Mesothelial cell of epicardium (in vitro differentiated cells): Measurements from ENCODE around the gene MUSK. TPM values are rescaled to one million over a fixed set of nuclear protein-coding genes. Genes with fewer than 3 reads are reported as not detected.

Experiments used
- DNase-seq, 2 experiments: peaks; one replicate each; pipeline ENCODE4 v3.0.0; 2021; ENCODE audit warnings: low spot score in 2 of 2; ENCODE audit not compliant: unreplicated experiment in 2 of 2
- H3K27ac Mint-ChIP-seq: 2 replicates; pipeline ENCODE4 v1.8.0; 2021; ENCODE audit warnings: mixed read lengths
- H3K27me3 Mint-ChIP-seq: 2 replicates; pipeline ENCODE4 v1.8.0; 2021; ENCODE audit warnings: low read depth, mixed read lengths
- H3K36me3 Mint-ChIP-seq: 2 replicates; pipeline ENCODE4 v1.8.0; 2021; ENCODE audit warnings: mixed read lengths
- H3K4me1 Mint-ChIP-seq: 2 replicates; pipeline ENCODE4 v1.8.0; 2021; ENCODE audit warnings: mixed read lengths
- H3K4me3 Mint-ChIP-seq: 2 replicates; pipeline ENCODE4 v1.8.0; 2021; ENCODE audit warnings: mild to moderate bottlenecking, moderate library complexity, mixed read lengths
- H3K9me3 Mint-ChIP-seq: 2 replicates; pipeline ENCODE4 v1.8.0; 2021; ENCODE audit warnings: mixed read lengths
- total RNA-seq: library from RNA; stranded (reverse); gene quantifications from 3 replicates; pipeline ENCODE4 v1.2.1, GENCODE V29; 2021
- TF ChIP-seq, protein P1 (sequence below): fragments of 200-600 bp; sonication (generic); IDR thresholded peaks from one replicate; pipeline ENCODE4 v1.5.0; 2021; ENCODE audit warnings: antibody characterized with exemption; ENCODE audit not compliant: unreplicated experiment

The MUSK gene
- total RNA-seq, 1 donor from 2014 or later = 0.09 TPM

DNA sequence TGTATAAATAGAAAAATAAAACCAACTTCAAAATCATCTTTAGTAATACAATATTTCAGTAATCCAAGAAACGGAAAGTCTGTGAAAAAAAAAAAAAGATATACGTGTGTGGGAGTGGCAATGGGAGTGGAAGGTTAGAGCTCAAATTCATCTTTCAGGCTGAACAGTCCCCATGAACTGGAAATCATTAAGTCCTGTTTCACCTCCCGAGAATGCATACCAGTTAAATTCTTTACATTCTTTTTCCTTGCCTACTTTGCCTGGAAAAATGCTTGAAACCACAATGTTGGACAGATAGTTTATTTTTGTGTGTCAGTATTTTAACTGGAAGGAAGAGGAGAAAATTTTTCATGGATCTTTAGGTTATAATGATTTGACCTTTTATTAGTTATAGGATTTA, 166.8 kb downstream of the MUSK start:
- Mint-ChIP-seq H3K4me1 (peaks cover 14% of the 10 kb centered on the region), H3K4me3 (no peak overlapping the region), H3K9me3 (peaks cover 17% of the 10 kb centered on the region), H3K36me3 (no peaks in the 10 kb centered on the region), H3K27ac (peak overlapping the region; percentile 92), H3K27me3 (no peaks in the 10 kb centered on the region)
- TF ChIP-seq, protein P1, sequence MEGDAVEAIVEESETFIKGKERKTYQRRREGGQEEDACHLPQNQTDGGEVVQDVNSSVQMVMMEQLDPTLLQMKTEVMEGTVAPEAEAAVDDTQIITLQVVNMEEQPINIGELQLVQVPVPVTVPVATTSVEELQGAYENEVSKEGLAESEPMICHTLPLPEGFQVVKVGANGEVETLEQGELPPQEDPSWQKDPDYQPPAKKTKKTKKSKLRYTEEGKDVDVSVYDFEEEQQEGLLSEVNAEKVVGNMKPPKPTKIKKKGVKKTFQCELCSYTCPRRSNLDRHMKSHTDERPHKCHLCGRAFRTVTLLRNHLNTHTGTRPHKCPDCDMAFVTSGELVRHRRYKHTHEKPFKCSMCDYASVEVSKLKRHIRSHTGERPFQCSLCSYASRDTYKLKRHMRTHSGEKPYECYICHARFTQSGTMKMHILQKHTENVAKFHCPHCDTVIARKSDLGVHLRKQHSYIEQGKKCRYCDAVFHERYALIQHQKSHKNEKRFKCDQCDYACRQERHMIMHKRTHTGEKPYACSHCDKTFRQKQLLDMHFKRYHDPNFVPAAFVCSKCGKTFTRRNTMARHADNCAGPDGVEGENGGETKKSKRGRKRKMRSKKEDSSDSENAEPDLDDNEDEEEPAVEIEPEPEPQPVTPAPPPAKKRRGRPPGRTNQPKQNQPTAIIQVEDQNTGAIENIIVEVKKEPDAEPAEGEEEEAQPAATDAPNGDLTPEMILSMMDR = no peak
- no peak for DNase-seq

DNA sequence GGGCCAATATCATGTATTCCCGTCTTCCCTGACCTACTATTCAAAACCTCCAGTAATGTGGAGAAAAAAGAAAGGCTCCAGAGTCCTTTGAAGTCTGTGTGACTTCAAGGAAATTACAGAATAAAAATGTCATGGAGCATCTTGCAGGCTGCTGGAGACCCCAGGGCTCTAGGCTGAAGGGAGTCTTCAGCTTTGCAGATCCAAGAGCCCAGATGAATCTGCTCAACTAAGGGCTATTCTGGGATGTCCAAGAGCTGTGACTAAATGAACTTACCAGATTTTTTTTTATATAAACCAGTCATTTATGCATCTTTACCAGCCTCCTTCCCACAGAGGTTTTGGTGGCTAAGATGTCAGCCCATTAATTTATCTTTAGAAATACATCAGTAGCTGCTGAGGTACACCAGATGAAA, 167.3 kb downstream of the MUSK start:
- Mint-ChIP-seq H3K9me3 (peaks cover 19% of the 10 kb centered on the region), H3K27ac (peak overlapping the region; percentile 92), H3K36me3 (no peaks in the 10 kb centered on the region), H3K27me3 (no peaks in the 10 kb centered on the region), H3K4me1 (peaks cover 14% of the 10 kb centered on the region), H3K4me3 (no peak overlapping the region)
- TF ChIP-seq, protein P1 = no peak
- DNase-seq = no peak

DNA sequence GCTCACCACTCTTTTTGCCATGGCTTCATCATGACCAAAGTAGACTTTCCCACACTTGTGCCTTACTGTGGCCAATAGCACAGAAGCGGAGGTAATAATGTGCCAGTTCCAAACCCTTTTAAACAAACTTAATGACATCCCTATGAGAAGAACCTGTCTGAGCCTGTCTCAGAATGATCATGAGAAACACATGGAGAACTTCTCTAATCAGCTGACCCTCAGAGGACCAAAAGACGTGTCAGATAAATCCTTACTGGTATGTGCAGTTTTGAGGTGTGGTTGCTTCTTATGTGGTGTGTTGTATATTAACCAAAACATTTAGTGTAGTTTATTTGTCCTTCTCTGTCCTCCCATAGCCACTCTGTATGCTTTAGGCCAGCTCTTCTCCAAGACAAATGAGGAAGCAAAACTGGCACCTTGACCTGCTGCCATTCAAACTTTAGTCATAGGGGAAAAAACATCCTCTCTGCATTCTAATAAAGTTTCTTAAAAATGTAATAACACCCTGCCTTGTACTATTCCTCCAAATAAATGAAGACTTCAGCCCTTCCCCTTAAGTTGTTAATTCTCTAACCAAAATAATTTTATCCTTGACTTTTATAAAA, 168.9 kb downstream of the MUSK start:
- peaks cover 14% of the 10 kb centered on the region for H3K4me1 Mint-ChIP-seq
- H3K27me3 Mint-ChIP-seq = no peaks in the 10 kb centered on the region
- TF ChIP-seq, protein P1 = no peak
- peaks cover 19% of the 10 kb centered on the region for H3K9me3 Mint-ChIP-seq
- no peak for DNase-seq
- H3K4me3 Mint-ChIP-seq = no peak overlapping the region
- no peaks in the 10 kb centered on the region for H3K36me3 Mint-ChIP-seq
- no peak overlapping the region for H3K27ac Mint-ChIP-seq

DNA sequence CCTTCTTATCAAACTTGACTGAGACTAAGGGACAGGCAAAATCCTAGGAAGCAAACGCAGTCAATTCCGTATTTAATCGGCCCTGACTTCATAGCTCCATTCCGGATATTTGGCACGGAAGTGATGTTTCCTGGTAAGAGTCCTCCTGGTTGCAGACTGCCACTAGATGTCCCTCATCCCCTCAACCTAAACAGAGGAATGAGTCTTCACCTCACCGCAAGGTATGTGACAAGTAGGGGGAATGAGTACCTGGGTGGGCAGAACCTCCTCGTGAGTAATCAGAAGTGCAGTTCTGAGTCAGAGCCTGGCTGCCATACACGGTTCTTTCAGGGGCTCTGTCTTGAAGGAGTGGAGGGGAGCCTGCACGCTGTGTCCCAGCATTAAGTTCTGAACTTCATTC, 173.6 kb downstream of the MUSK start:
- TF ChIP-seq, protein P1 = no peak
- no peaks in the 10 kb centered on the region for H3K36me3 Mint-ChIP-seq
- H3K9me3 Mint-ChIP-seq = peaks cover 10% of the 10 kb centered on the region
- H3K4me3 Mint-ChIP-seq = no peak overlapping the region
- peaks cover 6% of the 10 kb centered on the region for H3K4me1 Mint-ChIP-seq
- DNase-seq = no peak
- H3K27me3 Mint-ChIP-seq = no peaks in the 10 kb centered on the region
- H3K27ac Mint-ChIP-seq = no peak overlapping the region

DNA sequence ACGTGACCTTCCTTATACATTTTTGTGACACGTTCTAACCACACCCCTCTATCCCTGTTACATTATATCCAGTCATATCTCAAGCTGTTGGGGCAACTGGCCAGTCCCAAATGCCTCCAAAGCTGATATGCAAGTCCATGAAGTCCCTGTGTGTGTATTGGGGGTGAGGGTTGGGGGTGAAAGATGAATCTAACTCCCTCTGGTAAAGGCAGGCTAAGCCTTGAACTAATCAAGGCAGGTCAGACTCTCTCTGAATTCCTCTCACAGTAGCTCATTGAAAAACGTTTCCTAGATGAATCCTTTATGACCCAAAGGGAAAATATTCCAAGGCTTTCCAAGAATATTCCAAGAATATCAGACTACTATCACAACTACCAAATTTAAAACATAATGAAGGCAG, 174.4 kb downstream of the MUSK start:
- no peak overlapping the region for H3K27ac Mint-ChIP-seq
- no peak for DNase-seq
- peaks cover 4% of the 10 kb centered on the region for H3K9me3 Mint-ChIP-seq
- no peaks in the 10 kb centered on the region for H3K36me3 Mint-ChIP-seq
- H3K27me3 Mint-ChIP-seq = no peaks in the 10 kb centered on the region
- peaks cover 13% of the 10 kb centered on the region for H3K4me1 Mint-ChIP-seq
- no peak overlapping the region for H3K4me3 Mint-ChIP-seq
- TF ChIP-seq, protein P1 = no peak

DNA sequence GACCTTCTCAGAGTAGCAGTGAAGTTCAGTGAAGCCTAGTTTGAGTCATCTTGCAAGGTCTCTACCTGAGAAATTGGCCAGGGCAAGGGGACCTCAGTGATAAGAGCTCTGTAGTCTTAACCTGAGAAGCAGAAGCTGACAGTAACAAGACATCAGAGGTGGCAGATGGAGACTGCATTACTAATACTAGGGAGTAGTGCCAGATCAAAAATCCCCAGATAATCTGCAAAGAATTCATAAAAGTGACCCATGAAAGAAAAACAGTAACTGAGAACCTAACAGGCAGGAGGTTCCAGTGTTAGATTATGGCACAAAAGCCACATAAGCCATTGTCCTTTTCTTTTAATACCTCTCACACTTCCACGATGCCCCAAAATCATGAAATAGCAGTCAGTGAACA, 175.5 kb downstream of the MUSK start:
- no peak overlapping the region for H3K4me3 Mint-ChIP-seq
- H3K27me3 Mint-ChIP-seq = no peaks in the 10 kb centered on the region
- H3K4me1 Mint-ChIP-seq = peaks cover 17% of the 10 kb centered on the region
- no peaks in the 10 kb centered on the region for H3K36me3 Mint-ChIP-seq
- peaks cover 4% of the 10 kb centered on the region for H3K9me3 Mint-ChIP-seq
- TF ChIP-seq, protein P1 = no peak
- no peak overlapping the region for H3K27ac Mint-ChIP-seq
- no peak for DNase-seq
